ENCODE data around the gene SYNPO.

Gene SYNPO

DNA sequence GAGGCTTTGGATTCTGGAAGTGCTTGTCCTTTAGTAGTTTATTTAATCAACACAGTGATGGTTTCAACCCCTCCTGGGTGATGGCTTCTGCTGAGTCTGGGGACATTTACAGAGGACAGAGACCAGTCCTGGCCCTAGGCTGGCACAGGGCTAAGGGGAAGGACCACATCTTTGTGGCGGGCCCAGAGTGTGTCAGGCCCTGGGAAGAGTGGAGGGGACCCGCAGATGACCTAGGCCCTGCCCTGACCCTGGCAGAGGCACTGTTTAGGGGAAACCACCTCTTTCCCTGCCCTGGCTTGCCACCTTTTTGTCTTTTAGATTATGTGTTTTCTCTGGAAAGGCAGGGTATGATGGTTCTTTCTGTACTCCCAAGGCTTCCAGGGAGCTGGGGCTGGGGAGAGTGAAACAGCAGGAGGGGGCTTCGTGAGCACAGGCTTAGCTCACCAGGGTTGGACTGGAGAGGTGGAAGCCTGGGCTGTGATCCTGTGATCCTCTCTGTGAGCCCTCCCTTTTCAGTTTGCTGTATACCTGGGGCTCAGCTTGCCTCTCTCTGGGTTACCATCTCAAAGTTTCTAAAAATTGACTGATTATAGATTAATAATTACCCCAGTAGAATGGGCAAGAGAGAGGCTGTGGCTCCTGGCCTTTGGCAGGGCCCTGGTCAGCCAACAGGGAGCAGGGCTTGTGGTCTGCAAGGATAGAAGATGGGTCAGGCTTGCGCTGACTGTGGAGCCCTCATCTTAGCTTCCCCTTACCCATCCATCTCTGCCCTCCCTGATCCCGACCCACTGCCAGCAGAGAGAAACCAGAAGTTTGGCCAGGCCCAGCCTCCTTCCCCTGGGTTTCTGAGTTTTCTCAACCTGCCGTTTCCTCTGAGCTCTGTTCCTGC is 1.7 kb upstream of the SYNPO start:
- Histone ChIP-seq H3K9me3 (no peaks in the 10 kb centered on the region), H3K4me3 (no peak overlapping the region), H3K4me2 (0 out of 2 replicates have a peak overlapping the region, but pooled peaks have one; percentile 0), H3K4me1 (peaks cover 91% of the 10 kb centered on the region), H3K27me3 (no peaks in the 10 kb centered on the region), H4K20me1 (peaks cover 91% of the 10 kb centered on the region), H3K36me3 (peaks cover 16% of the 10 kb centered on the region; the same call in 1 of the 2 replicates), H3K27ac (0 out of 2 replicates have a peak overlapping the region, but pooled peaks have one; percentile 0), H3K9ac (no peak overlapping the region)
- TF ChIP-seq Cebpa-rat (IDR thresholded peaks at IDR 0.05) = no peak

DNA sequence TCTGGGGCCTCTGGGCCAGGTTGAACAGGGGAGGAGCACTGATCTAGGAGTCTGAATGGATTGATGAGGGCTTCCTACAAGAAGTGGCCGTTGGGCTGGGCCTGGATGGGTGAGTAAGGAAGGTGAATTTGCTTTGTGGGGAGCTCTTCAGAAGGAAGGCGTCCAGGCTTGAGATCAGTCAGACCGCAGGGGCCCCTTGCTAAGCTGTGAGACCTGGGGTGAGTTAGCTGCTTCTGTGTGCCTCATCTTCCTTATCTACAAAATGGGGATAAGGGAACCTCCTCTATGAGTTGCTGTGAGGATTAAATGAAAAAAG is 1.1 kb upstream of the SYNPO start:
- peaks cover 91% of the 10 kb centered on the region for H3K4me1 ChIP-seq
- peaks cover 91% of the 10 kb centered on the region for H4K20me1 ChIP-seq
- no peaks in the 10 kb centered on the region for H3K9me3 ChIP-seq
- H3K4me3 ChIP-seq = no peak overlapping the region
- H3K27ac ChIP-seq = no peak overlapping the region
- H3K9ac ChIP-seq = no peak overlapping the region
- no peaks in the 10 kb centered on the region for H3K27me3 ChIP-seq
- peaks cover 16% of the 10 kb centered on the region; the same call in 1 of the 2 replicates for H3K36me3 ChIP-seq
- TF ChIP-seq Cebpa-rat (IDR thresholded peaks at IDR 0.05) = no peak
- 0 out of 2 replicates have a peak overlapping the region, but pooled peaks have one; percentile 0 for H3K4me2 ChIP-seq

DNA sequence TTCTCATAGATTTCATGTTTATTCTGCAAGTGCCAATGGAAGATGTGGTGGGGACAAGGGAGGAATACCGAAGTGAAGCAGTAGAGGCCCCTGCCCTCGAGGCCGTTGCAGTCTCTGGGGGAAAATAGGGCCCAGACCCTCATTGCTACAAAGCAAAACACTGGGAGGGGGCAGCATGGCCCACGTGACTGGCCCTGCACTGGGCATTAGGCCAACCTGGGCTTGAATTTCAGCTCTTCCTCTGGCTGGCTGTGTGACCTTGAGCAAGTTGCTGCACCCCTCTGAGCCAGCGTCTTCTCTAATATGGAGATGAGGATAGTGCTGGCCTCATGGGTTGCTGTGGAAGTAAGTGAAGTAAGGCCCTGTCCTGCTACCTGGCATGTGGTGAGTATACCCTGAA is 709 bp upstream of the SYNPO start:
- no peak for TF ChIP-seq Cebpa-rat (IDR thresholded peaks at IDR 0.05)
- H3K4me2 ChIP-seq = no peak overlapping the region
- no peak overlapping the region for H3K9ac ChIP-seq
- H3K9me3 ChIP-seq = no peaks in the 10 kb centered on the region
- no peak overlapping the region for H3K27ac ChIP-seq
- peaks cover 95% of the 10 kb centered on the region for H4K20me1 ChIP-seq
- H3K36me3 ChIP-seq = peaks cover 15% of the 10 kb centered on the region; the same call in 1 of the 2 replicates
- H3K27me3 ChIP-seq = no peaks in the 10 kb centered on the region
- no peak overlapping the region for H3K4me3 ChIP-seq
- peaks cover 91% of the 10 kb centered on the region for H3K4me1 ChIP-seq

DNA sequence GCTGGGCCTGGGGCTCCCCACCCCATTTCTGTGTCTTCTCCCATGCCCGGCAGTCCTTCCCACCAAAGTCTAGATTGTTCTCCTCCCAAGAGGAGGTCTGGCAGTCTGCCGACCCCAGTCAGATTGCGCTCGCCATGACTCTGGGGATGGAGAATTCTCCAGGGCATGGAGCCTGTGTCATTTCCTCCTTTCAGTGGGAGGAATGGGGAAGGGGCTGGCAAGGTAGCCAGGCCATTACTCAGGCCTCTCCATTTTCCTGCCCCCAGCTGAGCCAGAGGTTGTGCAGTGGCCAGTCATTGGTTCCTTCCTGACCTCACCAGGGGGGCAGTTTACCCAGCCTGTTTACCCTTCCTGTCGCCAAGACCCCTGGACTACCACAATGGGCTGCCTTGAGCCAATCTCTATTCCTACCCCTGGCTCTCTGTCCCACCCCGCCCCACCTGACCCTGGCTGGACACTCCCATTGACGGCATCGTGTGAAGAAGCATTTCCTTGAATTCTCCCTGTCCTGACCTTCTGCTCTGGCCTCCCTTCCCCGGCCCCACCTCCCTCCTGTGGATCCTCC is 628 bp downstream of the SYNPO start:
- H3K9me3 ChIP-seq = no peaks in the 10 kb centered on the region
- TF ChIP-seq Cebpa-rat (IDR thresholded peaks at IDR 0.05) = no peak
- no peak overlapping the region for H3K27ac ChIP-seq
- H4K20me1 ChIP-seq = peaks cover 90% of the 10 kb centered on the region
- H3K4me1 ChIP-seq = peaks cover 83% of the 10 kb centered on the region
- H3K27me3 ChIP-seq = no peaks in the 10 kb centered on the region
- H3K4me2 ChIP-seq = peak overlapping the region; percentile 36
- H3K36me3 ChIP-seq = peaks cover 14% of the 10 kb centered on the region; the same call in 1 of the 2 replicates
- no peak overlapping the region for H3K9ac ChIP-seq
- H3K4me3 ChIP-seq = no peak overlapping the region

- Histone ChIP-seq H3K4me1 (peaks cover 74% of the 10 kb centered on the region), H3K9ac (no peak overlapping the region), H3K27me3 (no peaks in the 10 kb centered on the region), H3K4me2 (no peak overlapping the region), H3K4me3 (no peak overlapping the region), H3K36me3 (peaks cover 14% of the 10 kb centered on the region; the same call in 1 of the 2 replicates), H3K9me3 (no peaks in the 10 kb centered on the region), H4K20me1 (peaks cover 82% of the 10 kb centered on the region), H3K27ac (no peak overlapping the region)
- TF ChIP-seq Cebpa-rat (IDR thresholded peaks at IDR 0.05) = no peak
Measured at GRCh38 chr5:150641824-150642566, 1.5 kb downstream of the SYNPO start.

- H3K4me2 ChIP-seq = no peak overlapping the region
- no peak overlapping the region for H3K9ac ChIP-seq
- peaks cover 19% of the 10 kb centered on the region for H3K36me3 ChIP-seq
- no peak for TF ChIP-seq Cebpa-rat (IDR thresholded peaks at IDR 0.05)
- H3K27ac ChIP-seq = no peak overlapping the region
- no peaks in the 10 kb centered on the region for H3K9me3 ChIP-seq
- no peaks in the 10 kb centered on the region for H3K27me3 ChIP-seq
- peaks cover 68% of the 10 kb centered on the region for H3K4me1 ChIP-seq
- H4K20me1 ChIP-seq = peaks cover 77% of the 10 kb centered on the region
- H3K4me3 ChIP-seq = no peak overlapping the region
Measured at GRCh38 chr5:150642567-150642927, 2.1 kb downstream of the SYNPO start.

DNA sequence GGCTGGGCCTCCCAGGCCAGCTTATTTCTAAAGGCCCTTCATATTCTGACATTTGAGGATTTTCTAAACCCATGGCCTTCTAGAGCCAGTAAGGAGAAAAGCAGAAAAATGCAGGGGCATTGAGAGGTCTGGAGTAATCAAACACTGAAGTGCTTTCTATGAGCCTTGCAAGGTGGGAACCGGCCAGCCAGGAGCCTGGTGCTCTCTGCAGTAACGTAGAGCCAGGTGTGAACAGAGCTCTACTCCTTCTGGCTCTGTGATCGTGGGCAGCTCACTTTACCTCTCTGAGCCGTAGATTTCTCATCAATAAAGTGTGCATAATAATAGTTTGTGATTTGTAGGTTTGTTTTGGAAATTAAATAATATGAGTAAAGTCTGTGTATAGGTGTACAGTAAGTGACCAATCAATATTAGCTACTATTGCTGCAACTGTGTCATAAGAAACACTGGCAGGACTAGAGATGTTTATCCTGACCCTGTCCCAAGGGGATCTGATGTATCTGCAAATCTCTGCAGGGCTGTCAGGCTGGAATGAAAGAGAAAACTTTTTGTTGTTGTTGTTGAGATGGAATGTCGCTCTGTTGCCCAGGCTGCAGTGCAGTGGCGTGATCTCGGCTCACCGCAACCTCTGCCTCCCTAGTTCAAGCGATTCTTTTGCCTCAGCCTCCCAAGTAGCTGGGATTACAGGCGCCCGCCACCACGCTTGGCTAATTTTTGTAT is 2.7 kb downstream of the SYNPO start:
- TF ChIP-seq Cebpa-rat (IDR thresholded peaks at IDR 0.05) = no peak
- Histone ChIP-seq H4K20me1 (peaks cover 71% of the 10 kb centered on the region), H3K36me3 (peaks cover 25% of the 10 kb centered on the region), H3K4me1 (peaks cover 67% of the 10 kb centered on the region), H3K4me2 (no peak overlapping the region), H3K27me3 (no peaks in the 10 kb centered on the region), H3K9me3 (no peaks in the 10 kb centered on the region), H3K9ac (no peak overlapping the region), H3K27ac (no peak overlapping the region), H3K4me3 (no peak overlapping the region)

- Histone ChIP-seq H4K20me1 (peaks cover 62% of the 10 kb centered on the region), H3K27me3 (no peaks in the 10 kb centered on the region), H3K36me3 (peaks cover 34% of the 10 kb centered on the region), H3K9ac (no peak overlapping the region), H3K4me3 (no peak overlapping the region), H3K4me2 (no peak overlapping the region; the same call in 1 of the 2 replicates), H3K9me3 (no peaks in the 10 kb centered on the region), H3K27ac (no peak overlapping the region), H3K4me1 (peaks cover 61% of the 10 kb centered on the region)
- TF ChIP-seq Cebpa-rat (IDR thresholded peaks at IDR 0.05) = no peak
Measured at GRCh38 chr5:150644058-150644457, 3.6 kb downstream of the SYNPO start.

GRCh38 chr5:150644514-150644913 is 4.1 kb downstream of the SYNPO start:
- H3K4me2 ChIP-seq = no peak overlapping the region; the same call in 1 of the 2 replicates
- no peak overlapping the region for H3K9ac ChIP-seq
- H4K20me1 ChIP-seq = peaks cover 58% of the 10 kb centered on the region
- H3K27me3 ChIP-seq = no peaks in the 10 kb centered on the region
- no peak overlapping the region for H3K27ac ChIP-seq
- H3K4me1 ChIP-seq = peaks cover 61% of the 10 kb centered on the region
- H3K4me3 ChIP-seq = no peak overlapping the region
- peaks cover 39% of the 10 kb centered on the region for H3K36me3 ChIP-seq
- H3K9me3 ChIP-seq = no peaks in the 10 kb centered on the region
- TF ChIP-seq Cebpa-rat (IDR thresholded peaks at IDR 0.05) = no peak
